Thyroid gland (tissue), 4 donors: ENCODE data around the gene KCNG2.

Experiments used
- CTCF ChIP-seq, 6 experiments: fragments of 200-600 bp in 3 of 6; fragments of 450-650 bp in 3 of 6; sonication (generic) in 3 of 6; IDR thresholded peaks; one replicate each; pipeline ENCODE4 v1.5.1; 2016 to 2019; ENCODE audit warnings: antibody characterized with exemption in 6 of 6, mild to moderate bottlenecking in 2 of 6, inconsistent platforms in 1 of 6, moderate library complexity in 1 of 6
- POLR2A ChIP-seq, 2 donors: fragments of 450-650 bp; IDR thresholded peaks; one replicate each; pipeline ENCODE4 v1.6.1; 2017; ENCODE audit warnings: antibody characterized with exemption in 2 of 2, mild to moderate bottlenecking in 2 of 2, moderate library complexity in 1 of 2

- no peak for TF ChIP-seq CTCF (IDR thresholded peaks at IDR 0.05)
- TF ChIP-seq POLR2A (IDR thresholded peaks at IDR 0.05), result no peak
These were observed 8.4 kb upstream of the KCNG2 start for GRCh38 chr18:79789091-79789891.
